Activated CD8-positive, alpha-beta memory T cell treated with anti-CD3 and anti-CD28 coated beads, Interleukin-2, amount 50 U/mL, for 4 hours (primary cell): ENCODE measurements around the gene TMEM229B.

Experiments
- DNase-seq: peaks from one replicate; pipeline ENCODE4 v3.0.0-alpha.2; 2020

Gene TMEM229B

DNA sequence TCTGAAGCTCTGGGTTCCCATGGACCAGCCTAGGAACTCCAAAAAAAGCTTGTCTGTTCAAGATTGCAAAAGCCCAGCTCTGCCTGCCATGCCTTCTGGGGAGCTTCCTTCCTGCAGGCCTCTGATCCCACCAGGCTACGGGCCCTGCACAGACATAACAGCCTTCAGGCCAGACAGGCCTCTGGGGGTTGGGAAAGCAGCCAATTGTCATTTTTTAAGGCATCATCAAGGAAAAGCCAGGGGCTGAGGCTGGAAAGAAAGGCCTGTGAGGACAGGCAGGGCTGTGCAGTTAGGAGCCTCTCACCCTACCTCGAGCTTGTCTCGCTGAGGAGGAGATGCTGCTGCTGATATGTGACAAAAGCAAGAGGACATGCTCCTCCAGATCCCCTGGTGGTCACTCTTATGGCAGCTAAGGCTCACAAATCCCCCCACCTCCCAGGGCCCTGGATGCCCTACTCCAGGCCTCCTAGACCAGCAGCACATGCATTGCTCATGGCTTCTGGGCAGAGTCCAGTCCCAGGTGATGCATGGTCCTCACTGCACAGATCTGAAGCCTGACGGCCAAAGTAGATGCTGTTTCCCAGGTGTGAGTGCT lies 2.9 kb downstream of the TMEM229B start:
- no peak for DNase-seq

DNA sequence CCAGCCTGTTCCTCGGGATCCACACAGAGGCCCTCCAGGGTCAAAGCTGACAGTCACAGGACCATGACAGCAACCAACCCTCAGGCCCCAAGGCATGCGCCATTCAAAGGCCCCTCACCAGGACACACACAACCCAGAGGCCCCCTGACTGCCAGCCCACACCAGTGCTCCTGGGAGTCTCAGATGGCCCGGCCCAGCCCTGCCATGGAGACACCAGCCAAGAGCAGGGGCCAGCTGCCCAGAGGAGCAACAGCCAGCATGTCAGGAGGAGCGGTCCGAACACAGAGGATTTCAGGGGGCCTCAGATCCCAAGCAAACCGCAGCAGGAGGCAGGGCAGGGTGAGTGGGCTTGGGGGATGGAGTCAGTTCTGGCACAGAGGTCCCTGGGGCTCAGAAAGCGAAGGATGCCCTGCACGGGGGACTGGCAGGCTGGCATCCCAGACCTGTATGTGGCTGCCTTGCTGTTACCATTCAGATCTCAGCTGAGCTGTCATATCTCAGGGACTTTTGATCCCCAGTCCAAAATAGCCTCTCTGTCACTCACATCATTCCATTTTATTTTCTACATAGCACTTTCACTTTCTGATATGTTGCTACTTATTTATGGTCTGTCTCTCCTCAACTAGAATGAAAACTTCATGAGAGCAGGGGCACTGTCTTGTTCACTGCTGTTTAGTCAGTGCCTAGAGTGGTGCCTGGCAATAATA lies 4.8 kb downstream of the TMEM229B start:
- DNase-seq = no peak

DNA sequence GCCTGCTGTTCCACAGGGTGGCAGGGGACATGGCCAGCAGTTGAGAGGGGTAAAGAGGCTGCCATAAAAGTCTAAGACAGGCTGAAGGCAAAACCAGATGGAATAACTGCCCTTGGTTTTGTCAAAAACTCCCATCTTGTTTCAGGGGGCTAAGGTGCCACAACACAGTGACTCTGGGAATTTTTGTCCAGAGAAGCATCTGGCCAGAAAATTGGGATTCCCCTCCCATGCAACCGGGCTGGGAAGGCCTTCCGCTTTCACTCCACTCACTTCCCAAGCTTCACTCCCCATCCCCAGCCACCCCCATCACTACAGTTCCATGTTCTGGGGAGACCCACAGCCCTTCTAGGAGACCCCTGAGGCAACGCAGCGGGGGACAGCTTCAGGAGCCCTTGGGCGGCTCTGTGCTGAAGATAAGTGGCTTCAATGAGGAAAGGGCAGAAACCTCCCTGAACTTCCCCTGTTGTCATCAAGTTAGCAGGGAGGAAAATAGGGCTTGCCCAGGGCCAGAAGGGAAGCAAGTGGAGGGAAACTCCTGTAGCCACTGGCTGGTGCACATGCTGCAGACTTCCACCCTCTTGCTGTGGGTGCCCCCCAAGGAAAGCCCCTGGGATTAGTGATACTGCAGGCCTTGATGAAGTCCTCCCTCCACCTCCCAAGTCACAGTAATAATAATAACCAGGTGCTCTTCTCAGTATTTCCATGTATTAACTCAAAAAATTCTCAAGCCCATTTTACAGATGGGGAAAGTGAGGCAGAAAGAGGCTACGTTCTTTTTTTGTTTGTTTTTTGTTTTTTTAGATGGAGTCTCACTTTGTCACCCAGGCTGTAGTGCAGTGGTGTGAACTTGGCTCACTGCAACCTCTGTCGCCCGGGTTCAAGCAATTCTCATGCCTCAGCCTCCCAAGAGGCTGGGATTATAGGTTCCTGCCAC lies 6.0 kb downstream of the TMEM229B start:
- no peak for DNase-seq

DNA sequence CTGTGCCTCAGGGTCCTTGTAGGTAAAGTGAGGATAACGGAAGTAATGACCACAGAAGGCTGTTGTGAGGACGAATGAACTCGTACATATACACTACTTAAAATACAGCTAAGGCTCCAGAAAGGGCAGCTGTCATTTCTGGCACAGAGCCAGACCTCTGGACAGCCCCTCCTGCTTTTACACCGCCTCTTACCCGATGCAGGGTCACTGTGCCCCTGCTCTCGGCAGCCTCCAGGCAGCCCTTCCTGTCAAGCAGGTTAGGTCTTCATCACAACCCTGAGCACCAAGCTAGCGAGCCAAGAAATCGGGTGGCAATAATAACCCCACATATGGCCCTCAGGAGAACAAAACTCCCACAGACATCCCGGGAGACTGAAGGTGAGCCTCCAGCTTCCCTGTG lies 8.5 kb downstream of the TMEM229B start:
- DNase-seq = no peak

DNA sequence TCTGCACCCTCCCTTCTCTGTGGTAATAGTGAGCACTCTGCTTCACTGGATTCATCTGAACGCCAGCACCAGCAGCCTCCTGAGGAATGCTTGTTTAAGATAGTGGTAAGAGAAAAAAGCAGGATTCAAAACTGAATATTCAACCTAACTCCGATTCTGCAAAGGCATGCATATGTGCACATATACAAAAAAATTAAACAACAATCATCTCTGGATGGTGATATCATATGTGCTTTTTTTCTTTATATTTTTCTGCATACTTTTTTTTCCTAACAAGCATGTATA lies 9.8 kb downstream of the TMEM229B start:
- no peak for DNase-seq

DNA sequence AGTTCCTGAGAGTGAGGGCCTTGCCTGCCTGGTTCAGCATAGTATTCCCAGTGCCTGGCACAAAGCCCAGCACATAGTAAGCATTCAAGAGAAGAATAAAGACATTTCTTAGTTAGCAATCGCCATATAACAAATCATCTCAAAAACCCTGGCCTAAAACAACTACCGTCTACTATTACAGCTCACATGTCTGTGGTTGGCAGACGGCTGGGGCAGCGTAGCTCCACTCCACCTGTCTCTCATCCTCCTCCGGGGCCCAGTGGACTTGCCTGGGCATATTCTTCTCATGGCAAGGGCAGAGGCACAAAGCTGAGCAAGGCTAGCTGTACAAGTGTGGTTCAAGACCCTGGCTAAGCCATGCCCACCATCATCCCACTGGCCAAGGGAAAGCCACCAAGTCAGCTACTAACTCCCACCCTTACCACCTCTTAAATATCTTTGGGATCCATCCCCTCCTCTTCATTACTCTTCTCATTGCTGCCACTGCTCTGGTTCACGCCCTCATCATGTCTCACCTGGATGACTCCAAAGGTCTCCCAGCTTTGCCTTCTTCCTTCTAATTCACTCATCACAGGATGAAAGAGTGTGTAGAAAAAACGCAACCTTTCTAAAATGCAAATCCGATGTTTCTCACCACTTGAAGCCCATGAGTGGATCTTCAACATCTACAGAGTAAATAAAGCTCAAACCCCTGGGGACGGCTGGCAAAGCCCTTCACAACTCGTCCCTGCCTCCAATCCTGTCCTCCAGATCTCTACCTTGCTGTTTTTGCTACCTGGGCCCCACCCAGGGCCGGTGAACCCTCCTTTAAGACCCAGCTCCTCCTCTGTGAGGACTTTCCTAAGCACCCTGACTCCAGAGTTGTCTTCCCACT lies 10.4 kb downstream of the TMEM229B start:
- DNase-seq = no peak

DNA sequence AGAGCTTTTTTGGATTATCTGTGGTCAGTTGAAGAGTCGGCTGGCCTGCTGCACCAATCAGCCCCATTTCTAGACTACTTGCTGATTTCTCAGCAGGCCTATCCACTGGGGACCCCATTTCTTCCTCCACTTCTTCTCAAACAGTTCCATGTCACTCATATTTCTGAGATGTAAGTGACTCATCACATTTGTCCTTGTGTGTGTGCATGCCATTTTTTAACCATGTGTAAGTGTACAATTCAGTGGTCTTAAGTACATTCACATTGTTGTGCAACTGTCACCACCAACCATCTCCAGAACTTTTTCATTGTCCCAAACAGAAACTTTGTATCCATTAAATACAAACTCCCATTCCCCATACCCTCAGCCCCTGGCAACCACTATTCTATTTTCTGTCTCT lies 14.2 kb downstream of the TMEM229B start:
- DNase-seq = no peak

DNA sequence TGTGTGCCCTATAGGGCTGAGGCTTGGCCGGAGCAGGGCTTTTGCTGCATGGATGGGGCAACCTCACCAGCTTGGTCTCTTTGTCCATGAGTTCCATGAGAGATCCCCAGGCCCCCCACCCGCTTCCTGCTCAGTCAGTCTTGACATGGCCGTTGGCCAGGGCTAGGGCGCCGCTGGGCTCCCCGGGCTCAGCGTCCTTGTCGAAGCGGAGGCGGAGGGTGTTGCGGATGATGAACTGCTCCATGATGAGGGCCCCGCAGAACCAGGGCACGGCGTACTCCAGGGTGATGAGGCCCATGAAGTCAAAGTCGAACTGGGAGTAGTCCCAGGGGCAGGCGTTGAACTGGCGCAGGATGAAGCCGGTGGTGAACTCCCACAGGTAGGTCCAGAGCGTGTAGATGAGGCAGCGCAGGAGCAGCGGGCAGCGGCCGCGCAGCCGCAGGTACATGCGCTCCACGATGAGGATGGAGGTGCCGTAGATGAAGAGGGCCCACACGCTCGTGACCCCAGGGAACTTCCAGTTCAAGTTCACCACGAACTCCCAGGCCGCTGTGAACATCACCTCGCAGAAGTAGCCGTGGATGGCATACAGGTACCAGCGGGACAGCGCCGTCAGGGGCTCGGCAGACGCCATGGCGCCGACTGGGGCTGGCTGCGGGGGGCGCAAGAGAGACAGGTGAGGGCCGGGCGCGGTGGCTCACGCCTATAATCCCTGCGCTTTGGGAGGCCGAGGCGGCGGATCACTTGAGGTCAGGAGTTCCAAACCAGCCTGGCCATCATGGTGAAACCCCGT lies 15.0 kb downstream of the TMEM229B start:
- no peak for DNase-seq

DNA sequence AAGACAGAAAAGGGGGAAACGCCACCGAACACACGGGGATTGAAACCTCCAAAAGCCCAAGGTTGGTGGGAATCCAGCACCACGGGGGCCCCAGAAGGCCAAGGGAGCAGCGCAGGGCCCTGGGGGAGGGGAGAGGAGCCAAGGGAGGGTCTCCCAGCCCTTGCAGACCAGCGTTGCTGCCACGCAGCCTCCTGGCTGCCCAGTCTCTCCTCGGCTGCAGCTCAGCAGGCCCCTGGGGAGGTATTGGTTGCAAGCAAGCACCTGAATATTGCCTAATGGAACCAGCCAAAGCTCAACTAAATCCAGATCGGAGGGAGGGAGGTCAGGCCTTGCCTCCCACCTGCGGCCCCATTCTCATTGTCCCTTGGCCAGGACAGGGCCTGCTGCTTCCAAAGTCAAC lies 15.8 kb downstream of the TMEM229B start:
- DNase-seq = no peak

DNA sequence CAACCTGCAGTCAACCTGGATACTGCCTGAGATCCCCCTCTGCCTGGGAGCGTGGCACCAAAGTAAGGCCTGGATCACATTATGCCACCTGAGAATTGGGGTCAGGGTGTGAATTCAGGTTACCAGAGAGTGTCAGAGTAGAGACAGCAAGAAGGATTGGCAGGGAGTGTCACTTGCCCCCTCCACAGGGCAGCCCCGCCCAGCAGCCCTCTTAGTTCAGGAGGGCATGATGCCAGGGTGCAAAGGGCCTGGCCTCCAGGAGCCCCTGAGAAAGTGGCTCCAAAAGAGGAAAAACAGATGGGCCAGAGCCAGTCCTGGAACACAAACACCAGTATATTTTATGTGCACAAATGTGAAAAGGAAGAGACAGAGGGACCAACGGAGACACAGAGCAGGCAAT lies 18.6 kb downstream of the TMEM229B start:
- DNase-seq = no peak

DNA sequence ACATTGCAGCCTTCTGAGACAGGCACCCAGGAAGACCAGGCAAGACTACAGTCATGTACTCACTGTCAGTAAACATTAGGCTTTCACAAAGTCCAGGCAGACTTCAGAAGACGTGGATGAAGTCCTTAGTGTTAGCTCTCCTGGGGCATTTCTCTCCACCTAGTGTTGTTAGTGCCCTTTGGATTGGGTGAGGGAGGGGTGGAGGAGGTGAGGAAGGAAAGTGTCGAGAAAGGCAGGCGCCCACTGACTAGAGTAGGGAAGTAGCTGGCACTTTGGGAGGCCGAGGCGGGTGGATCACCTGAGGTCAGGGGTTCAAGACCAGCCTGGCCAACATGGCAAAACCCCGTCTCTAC lies 20.2 kb downstream of the TMEM229B start:
- DNase-seq = no peak

DNA sequence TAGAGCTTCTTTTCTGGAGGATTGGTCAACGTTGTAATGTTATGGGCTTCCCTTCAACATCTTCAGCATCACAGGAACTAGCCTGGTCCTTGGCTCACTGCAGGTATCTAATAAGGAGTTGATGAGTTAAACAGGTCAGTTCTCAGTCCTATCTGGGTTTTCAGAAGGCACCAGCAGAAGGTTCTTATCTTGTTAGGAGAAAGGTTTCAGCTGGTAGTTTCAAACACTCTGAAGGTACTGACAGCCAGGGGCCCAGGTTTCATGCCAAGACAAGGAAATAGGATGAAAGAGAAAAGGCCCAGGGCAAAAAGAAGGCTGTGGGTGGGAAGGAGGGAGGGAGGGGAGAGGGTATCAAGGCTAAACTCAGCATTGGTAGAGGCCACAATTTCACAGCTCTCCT lies 21.4 kb downstream of the TMEM229B start:
- DNase-seq = no peak

DNA sequence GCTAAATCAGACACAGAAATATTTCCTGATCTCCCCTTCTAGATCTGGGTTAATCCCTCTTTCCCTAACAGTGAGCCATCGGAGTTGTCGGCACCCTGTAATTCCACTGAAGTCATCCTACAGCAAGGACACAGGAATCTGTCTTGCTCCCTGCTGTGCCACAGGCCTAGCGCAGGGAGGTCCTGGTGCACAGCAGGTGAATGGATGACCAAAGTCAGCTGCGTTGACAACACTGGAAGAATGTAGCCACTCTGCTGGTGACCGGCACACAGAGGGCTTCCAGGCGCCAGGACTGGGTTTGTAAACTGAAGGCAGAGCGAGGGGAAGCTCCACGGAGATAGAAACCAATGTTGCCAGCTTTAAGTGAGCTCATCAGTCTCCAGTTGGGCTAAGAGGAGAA lies 23.6 kb downstream of the TMEM229B start:
- DNase-seq = no peak

DNA sequence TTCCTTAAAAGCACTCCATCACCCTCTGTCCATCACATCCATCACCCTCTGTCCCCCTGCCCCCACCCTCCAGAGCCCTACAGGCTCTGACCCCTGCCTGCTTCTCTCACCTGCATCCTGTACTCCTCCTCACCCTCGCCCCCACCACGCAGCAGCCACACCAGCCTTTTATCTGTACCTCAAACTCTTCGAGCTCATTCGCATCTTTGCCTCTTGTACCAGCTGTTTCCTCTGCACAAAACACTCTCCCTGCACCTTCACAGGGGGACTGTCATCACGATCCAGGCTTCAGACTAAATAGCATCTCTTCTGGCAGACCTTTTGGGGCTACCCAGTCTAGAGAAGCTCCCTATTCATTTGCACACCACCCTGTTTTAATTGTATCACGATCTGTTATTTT lies 24.1 kb downstream of the TMEM229B start:
- DNase-seq = no peak

DNA sequence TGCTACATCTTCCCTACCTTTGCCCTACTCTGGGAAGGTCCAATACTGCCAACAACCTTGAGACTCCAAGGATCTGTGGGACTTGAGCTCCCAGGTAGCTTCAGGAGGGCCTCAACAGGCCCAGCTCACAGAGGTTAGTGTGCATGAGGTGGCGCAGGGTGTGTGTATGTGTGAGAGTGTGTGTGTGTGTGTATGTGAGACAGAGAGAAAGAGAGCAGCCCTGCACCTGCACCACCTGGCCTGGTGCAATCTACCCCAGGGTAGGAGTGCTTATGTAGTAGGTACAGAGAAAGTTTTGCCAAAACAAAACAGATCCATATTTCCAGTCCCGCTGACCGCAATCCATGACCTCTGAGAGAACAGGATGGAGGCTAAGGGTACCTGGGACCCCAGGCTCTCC lies 24.6 kb downstream of the TMEM229B start:
- no peak for DNase-seq

DNA sequence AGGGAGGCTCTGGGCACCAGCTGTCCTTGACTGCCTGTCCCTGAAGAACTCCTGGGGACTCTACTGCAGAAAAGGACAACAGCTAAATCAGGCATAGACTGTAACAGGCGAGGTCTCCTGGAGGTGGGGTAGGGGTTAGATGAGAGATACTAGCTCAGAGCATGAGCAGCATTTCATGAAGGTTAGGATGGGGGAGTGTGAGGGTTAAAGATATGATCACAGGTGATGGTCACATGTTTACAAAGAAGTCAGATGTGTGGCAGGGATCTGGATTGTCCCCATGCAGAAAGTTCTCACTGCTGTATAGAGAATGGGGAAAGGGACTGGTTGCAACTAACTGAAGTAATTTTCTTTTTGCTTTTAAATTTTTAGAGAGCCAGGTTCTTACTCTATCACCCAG lies 26.5 kb downstream of the TMEM229B start:
- no peak for DNase-seq

DNA sequence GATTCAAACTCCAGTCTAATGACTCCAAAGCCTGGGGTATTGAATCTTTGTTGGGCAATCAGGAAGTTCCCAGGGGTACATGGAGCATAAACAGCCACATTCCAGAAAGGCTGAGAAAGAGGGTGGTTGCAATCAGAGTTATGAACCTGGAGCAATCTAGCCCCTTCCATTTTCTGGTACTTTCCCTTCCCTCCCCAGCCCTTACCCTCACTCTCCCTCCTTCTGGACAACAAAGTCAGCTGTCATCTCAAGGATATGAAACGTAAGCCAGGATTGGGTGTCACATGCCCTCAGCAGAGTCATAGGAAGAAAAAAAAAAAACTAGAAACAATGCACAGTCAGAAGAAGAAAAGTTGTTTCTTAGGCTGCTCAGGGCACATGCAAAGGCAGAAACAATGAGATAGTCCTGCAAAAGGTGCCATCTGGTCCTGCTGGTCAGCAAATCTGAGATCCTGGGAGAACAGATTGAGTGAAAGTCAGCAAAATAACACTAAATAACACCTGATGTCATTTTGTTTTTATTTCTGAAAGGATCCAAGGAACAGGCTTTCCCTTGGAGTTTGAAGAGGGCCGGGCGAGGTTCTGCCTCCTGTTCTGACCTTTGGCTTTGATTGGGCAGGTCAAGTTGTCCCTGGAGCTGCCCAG lies 27.1 kb downstream of the TMEM229B start:
- no peak for DNase-seq

DNA sequence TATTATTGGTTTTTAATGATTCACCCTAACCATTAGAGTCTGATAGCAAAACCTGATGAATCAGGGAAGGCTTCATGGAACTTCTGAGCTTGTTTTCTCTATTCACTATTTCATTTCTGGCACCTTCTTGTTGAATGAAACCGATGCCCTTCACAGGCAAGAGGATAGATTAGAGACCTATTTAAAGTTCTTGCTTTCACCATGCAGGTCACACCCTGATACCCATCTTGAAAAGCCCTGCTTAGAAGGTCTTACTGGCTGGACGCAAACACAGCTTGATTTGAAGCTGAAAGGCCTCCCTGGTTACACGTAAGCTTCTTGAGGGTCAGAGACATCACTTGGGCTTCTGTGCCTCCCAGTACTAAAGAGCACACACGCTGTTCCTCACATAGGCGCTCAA lies 29.2 kb downstream of the TMEM229B start:
- no peak for DNase-seq

DNA sequence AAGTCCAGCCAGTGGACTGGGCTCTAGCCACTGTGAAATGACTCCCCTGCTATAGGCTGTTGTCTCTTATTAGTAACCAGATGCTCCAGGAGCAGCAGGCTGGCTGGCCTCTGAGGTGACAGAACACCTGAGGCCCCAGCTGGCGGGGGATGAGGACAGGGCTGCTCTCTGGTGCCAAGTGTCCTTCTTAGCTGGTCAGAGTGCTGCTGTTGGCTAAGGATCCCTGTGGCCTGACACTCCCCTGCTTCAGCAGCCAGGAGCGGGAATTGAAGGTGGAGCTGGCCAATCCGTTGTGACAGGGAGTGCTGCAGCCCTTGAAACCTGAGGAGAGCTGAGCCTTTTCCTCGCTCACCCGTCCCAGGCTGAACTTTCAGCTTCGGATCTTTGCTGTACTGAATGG lies 30.7 kb downstream of the TMEM229B start:
- DNase-seq = no peak

DNA sequence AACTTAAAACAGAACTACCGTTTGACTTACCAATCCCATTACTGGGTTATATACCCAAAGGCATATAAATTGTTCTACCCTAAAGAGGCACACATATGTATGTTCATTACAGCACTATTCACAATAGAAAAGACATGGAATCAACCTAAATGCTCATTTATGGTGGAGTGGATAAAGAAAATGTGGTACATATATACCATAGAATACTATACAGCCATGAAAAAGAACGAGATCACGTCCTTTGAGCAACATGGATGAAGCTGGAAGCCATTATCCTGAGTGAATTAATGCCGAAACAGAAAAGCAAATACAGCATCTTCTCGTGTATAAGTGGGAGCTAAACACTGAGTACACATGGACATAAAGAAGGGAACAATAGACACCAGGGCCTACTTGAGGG lies 31.8 kb downstream of the TMEM229B start:
- DNase-seq = no peak

DNA sequence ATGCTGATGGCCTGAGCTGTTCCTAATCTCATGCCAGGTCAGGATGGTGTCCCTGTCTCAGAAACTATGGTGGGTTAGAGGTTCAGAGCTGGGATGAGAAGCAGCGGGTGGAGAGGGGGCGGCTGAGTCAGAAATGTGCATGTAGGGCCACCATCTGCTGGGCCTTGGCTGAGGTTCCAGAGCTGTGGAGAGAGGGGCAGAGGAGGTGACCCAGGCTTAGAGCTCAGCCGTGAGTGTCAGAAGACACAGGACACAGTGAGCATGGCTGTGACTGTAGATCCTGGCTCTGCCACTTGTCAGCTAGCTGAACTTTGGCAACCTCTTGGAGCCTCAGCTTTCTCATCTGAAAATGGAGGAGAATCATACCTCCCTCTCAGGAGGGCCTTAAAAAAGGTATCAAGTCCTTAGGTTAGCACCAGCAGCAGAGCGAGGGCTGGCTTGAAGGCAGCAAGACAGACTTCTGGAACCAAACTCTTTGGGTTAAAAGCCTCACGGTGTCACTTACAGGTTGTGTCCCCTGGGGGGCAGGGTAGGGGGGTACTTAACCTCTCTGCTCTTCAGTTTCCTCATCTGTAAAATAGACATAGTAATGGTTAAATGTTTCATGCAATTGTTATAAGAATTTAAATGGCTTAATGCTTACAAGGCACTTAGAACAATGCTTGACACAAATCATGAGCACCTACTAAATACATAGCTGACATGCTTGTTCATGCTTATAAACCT lies 34.8 kb downstream of the TMEM229B start:
- no peak for DNase-seq
